ENCODE results near the gene APOC3. TPM values are rescaled to one million over a fixed set of nuclear protein-coding genes. Genes with fewer than 3 reads are reported as not detected.

APOC3 gene
- total and polyA plus RNA-seq, 4 donors, result 0.14 to 2.3 TPM; not detected in 2

DNA sequence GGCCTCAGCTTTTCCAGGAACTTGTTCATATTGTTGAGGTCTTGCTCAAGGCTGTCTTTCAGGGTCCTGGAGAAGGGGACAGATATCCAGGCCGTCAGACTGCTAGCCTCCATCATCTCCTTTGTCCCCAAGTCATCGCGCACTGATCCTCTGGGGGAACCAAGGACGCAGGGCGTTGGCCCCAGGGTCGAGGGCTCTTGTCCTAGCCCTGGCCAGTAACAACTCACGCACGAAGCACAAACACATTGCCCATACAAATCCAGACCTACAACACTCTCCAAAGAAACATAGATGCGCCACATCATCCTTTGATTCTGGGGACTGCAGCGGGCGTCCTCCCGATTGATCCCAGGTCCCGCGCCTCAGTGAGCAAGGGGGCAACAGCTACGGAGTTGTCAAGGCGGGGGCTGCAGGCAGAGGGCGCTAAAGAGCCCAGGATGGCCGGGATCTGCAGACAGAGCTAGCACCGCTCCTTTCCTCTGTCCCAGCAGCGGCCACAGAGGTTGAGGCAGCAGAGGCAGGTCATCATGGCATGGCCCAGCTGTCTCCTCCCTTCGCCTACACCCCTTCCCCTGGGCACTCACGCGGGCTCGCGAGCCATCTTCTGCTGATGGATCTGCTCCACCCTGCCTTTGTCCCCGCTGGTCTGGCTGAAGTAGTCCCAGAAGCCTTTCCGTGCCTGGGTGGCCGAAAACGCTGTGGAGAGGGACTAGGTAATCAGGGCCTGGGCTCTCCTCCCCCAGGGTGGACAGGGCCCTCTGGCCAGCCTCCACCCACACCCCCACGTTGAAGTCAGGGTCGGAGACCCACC, 38.5 kb upstream of the APOC3 start:
- Histone ChIP-seq H3K36me3 (ENCODE audit: control insufficient read depth in 4 of 4, insufficient read depth in 4 of 4, low read length in 4 of 4) (peaks cover 1 to 5% (median 3%) of the 10 kb centered on the region in 4 donors), H3K27ac (ENCODE audit: low read depth in 1 of 2, low read length in 1 of 2) (no peak overlapping the region), H3K27me3 (ENCODE audit: control insufficient read depth in 3 of 3, insufficient read depth in 3 of 3, low read length in 2 of 3) (peaks cover 0 to 2% (median 0%) of the 10 kb centered on the region in 3 donors), H3K4me3 (no peak overlapping the region), H3K9me3 (ENCODE audit: control insufficient read depth in 4 of 4, insufficient read depth in 3 of 4, low read length in 3 of 4) (no peaks in the 10 kb centered on the region), H3K4me1 (ENCODE audit: control insufficient read depth in 5 of 5, insufficient read depth in 5 of 5, low read length in 5 of 5) (peaks cover 5 to 30% (median 9%) of the 10 kb centered on the region in 5 donors), H3K9ac (ENCODE audit: insufficient read depth in 1 of 2, low read length in 2 of 2) (no peak overlapping the region)
- DNase-seq (peak; percentile 77 to 88 (median 84)), ATAC-seq (ENCODE audit: insufficient read depth, low FRiP score) (peak; percentile 42)
- TF ChIP-seq, protein P1, sequence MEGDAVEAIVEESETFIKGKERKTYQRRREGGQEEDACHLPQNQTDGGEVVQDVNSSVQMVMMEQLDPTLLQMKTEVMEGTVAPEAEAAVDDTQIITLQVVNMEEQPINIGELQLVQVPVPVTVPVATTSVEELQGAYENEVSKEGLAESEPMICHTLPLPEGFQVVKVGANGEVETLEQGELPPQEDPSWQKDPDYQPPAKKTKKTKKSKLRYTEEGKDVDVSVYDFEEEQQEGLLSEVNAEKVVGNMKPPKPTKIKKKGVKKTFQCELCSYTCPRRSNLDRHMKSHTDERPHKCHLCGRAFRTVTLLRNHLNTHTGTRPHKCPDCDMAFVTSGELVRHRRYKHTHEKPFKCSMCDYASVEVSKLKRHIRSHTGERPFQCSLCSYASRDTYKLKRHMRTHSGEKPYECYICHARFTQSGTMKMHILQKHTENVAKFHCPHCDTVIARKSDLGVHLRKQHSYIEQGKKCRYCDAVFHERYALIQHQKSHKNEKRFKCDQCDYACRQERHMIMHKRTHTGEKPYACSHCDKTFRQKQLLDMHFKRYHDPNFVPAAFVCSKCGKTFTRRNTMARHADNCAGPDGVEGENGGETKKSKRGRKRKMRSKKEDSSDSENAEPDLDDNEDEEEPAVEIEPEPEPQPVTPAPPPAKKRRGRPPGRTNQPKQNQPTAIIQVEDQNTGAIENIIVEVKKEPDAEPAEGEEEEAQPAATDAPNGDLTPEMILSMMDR (IDR thresholded peaks at IDR 0.05; ENCODE audit: control extremely low read depth, extremely low read depth), result peak; percentile 90
- 23 to 27% methylated on average over 31 of the region's 31 CpGs for WGBS, 2 donors

DNA sequence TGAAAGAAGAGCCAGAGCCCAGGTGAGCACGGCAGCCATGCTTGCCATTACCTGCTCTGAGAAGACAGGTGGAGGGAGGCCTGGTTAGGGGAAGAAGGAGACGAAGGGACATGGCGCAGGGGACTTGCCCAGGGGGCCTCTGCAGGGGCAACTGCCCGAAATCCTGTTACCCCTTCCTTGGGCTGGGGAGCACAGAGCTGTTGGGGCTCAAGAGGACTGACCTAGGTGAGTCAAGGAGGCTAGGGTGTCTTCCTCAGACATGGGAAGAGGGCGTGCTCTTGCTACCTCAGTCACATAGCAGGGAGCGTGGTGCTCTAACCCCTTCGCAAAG, 37.9 kb upstream of the APOC3 start, which contains the start of gene APOA5:
APOA5 (minus strand) TSS at position 67 of the 331 bp plus-strand sequence; CDS start at position 48, 19 bp downstream.
- Histone ChIP-seq H3K4me1 (ENCODE audit: control insufficient read depth in 5 of 5, insufficient read depth in 5 of 5, low read length in 5 of 5) (peaks cover 3 to 28% (median 7%) of the 10 kb centered on the region in 5 donors), H3K36me3 (ENCODE audit: control insufficient read depth in 4 of 4, insufficient read depth in 4 of 4, low read length in 4 of 4) (no peaks in the 10 kb centered on the region), H3K27ac (ENCODE audit: low read depth in 1 of 2, low read length in 1 of 2) (no peak within 1 kb of the TSS), H3K4me3 (no peak within 1 kb of the TSS), H3K9me3 (ENCODE audit: control insufficient read depth in 4 of 4, insufficient read depth in 3 of 4, low read length in 3 of 4) (no peaks in the 10 kb centered on the region), H3K9ac (ENCODE audit: insufficient read depth in 1 of 2, low read length in 2 of 2) (no peak within 1 kb of the TSS), H3K27me3 (ENCODE audit: control insufficient read depth in 3 of 3, insufficient read depth in 3 of 3, low read length in 2 of 3) (peaks cover 0 to 2% (median 0%) of the 10 kb centered on the region in 3 donors)
- no peak for ATAC-seq (ENCODE audit: insufficient read depth, low FRiP score)
- TF ChIP-seq, protein P1 (IDR thresholded peaks at IDR 0.05; ENCODE audit: control extremely low read depth, extremely low read depth), result no peak
- DNase-seq, result no peak
- WGBS, 2 donors, result 91 to 93% methylated on average over 7 of the region's 7 CpGs

DNA sequence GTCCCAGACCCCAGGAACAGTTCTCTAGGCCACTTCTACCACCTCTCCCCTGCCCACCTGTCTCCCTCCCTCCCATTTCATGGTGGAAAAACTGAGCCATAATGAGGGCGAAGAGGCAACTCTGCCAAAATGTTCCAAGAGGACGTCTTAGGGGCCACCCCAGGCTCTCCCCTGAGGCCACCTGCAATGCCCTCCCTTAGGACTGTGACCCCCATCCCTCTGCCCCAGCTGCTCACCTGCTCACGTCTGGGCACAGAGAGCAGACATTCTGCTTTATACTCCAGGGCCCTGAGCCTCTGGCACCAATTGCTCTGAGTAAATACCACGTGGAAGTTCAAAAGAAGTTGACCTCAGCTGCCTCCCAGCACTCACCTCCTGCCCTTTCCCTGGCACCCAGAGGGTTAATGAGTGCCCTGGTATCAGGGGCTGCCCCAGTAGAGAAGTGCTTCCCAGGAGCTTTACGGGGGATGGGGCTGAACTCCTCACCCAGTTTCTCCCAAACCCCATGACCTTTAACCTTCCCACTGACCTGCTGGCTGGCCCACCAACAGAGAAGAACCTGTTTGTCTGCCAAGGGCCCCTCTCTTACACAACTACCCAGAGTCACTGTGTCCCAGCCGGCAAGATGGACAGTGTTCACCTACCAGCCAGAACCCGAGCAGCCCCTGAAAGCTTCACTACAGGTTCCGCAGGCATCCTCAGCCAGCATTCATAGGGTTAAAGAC, 37.4 kb upstream of the APOC3 start:
- no peak for ATAC-seq (ENCODE audit: insufficient read depth, low FRiP score)
- no peak overlapping the region for H3K4me3 ChIP-seq
- TF ChIP-seq, protein P1 (IDR thresholded peaks at IDR 0.05; ENCODE audit: control extremely low read depth, extremely low read depth), result no peak
- H3K4me1 ChIP-seq (ENCODE audit: control insufficient read depth in 5 of 5, insufficient read depth in 5 of 5, low read length in 5 of 5), result peaks cover 0 to 23% (median 3%) of the 10 kb centered on the region in 5 donors
- H3K9ac ChIP-seq (ENCODE audit: insufficient read depth in 1 of 2, low read length in 2 of 2), result no peak overlapping the region
- H3K27me3 ChIP-seq (ENCODE audit: control insufficient read depth in 3 of 3, insufficient read depth in 3 of 3, low read length in 2 of 3), result peaks cover 0 to 2% (median 0%) of the 10 kb centered on the region in 3 donors
- no peaks in the 10 kb centered on the region for H3K9me3 ChIP-seq (ENCODE audit: control insufficient read depth in 4 of 4, insufficient read depth in 3 of 4, low read length in 3 of 4)
- H3K36me3 ChIP-seq (ENCODE audit: control insufficient read depth in 4 of 4, insufficient read depth in 4 of 4, low read length in 4 of 4), result no peaks in the 10 kb centered on the region
- DNase-seq, result no peak
- WGBS, 2 donors, result 73 to 84% methylated on average over 8 of the region's 8 CpGs
- H3K27ac ChIP-seq (ENCODE audit: low read depth in 1 of 2, low read length in 1 of 2), result no peak overlapping the region

All from lung (tissue), 12 donors.